HepG2 (cell line): ENCODE results near the gene OPRL1. TPM values are rescaled to one million over a fixed set of nuclear protein-coding genes. Genes with fewer than 3 reads are reported as not detected.
A peak's percentile ranks its signal among the peaks of the same experiment; 100 is the strongest.

Experiments
- CC2D1A ChIP-seq: sonication (generic); formaldehyde crosslinking; IDR thresholded peaks from 2 replicates; pipeline ENCODE4 v1.8.1; 2023; ENCODE audit warnings: mild to moderate bottlenecking, missing genetic modification reagents
- CENPX ChIP-seq: sonication (generic); formaldehyde crosslinking; IDR thresholded peaks from 2 replicates; pipeline ENCODE4 v1.9.0; 2021; ENCODE audit warnings: mild to moderate bottlenecking, missing genetic modification reagents, moderate library complexity
- HNF4A ChIP-seq: sonication (generic); formaldehyde crosslinking; IDR thresholded peaks from 2 replicates; pipeline ENCODE4 v1.4.0; 2020; ENCODE audit warnings: missing genetic modification reagents
- HNRNPL ChIP-seq: fragments of 200-400 bp; formaldehyde crosslinking; IDR thresholded peaks from 2 replicates; pipeline ENCODE4 v1.6.1; 2017; ENCODE audit warnings: mild to moderate bottlenecking, low read depth, low read length
- HOXA3 ChIP-seq: sonication (generic); formaldehyde crosslinking; IDR thresholded peaks from 2 replicates; pipeline ENCODE4 v1.5.0; 2020; ENCODE audit warnings: missing genetic modification reagents
- KDM2A ChIP-seq: sonication (generic); formaldehyde crosslinking; IDR thresholded peaks from 2 replicates; pipeline ENCODE4 v1.4.0; 2020; ENCODE audit warnings: low read depth, missing genetic modification reagents, borderline replicate concordance
- KLF11 ChIP-seq: IDR thresholded peaks from 2 replicates; pipeline ENCODE4 v1.6.1; 2016; ENCODE audit warnings: missing compliant biosample characterization
- MTF1 ChIP-seq: sonication (generic); formaldehyde crosslinking; IDR thresholded peaks from 2 replicates; pipeline ENCODE4 v1.5.0; 2020; ENCODE audit warnings: missing genetic modification reagents
- NR2C2 ChIP-seq: sonication (generic); formaldehyde crosslinking; IDR thresholded peaks from 2 replicates; pipeline ENCODE4 v1.4.0; 2020; ENCODE audit warnings: missing genetic modification reagents, mild to moderate bottlenecking, moderate library complexity, borderline replicate concordance
- PHF21A ChIP-seq: sonication (generic); formaldehyde crosslinking; IDR thresholded peaks from 2 replicates; pipeline ENCODE4 v1.5.0; 2020; ENCODE audit warnings: mild to moderate bottlenecking, missing genetic modification reagents
- PLRG1 ChIP-seq: fragments of 450-650 bp; conservative IDR thresholded peaks from 2 replicates; pipeline ENCODE4 v1.6.1; 2016
- POLR2G ChIP-seq: fragments of 200-400 bp; formaldehyde crosslinking; IDR thresholded peaks from 2 replicates; pipeline ENCODE4 v1.6.1; 2018; ENCODE audit warnings: mild to moderate bottlenecking, low read depth, low read length, moderate library complexity
- PPARG ChIP-seq: conservative IDR thresholded peaks from 2 replicates; pipeline ENCODE4 v1.6.1; 2016; ENCODE audit warnings: missing biosample characterization, missing genetic modification reagents
- RBM39 ChIP-seq: fragments of 200-400 bp; formaldehyde crosslinking; IDR thresholded peaks from one replicate; pipeline ENCODE4 v1.6.1; 2018; ENCODE audit warnings: antibody characterized with exemption, mild to moderate bottlenecking, low read depth, low read length; ENCODE audit not compliant: poor library complexity, severe bottlenecking
- REL ChIP-seq: sonication (generic); formaldehyde crosslinking; conservative IDR thresholded peaks from 2 replicates; pipeline ENCODE4 v1.8.0; 2022; ENCODE audit warnings: mild to moderate bottlenecking, missing genetic modification reagents, moderate library complexity
- SRSF1 ChIP-seq: fragments of 200-400 bp; formaldehyde crosslinking; optimal IDR thresholded peaks from 2 replicates; pipeline ENCODE3; 2017; ENCODE audit warnings: mild to moderate bottlenecking, low read depth, low read length, moderate library complexity
- ZC3H13 ChIP-seq: sonication (generic); formaldehyde crosslinking; IDR thresholded peaks from 2 replicates; pipeline ENCODE4 v1.8.1; 2023; ENCODE audit warnings: mild to moderate bottlenecking, missing genetic modification reagents, moderate library complexity
- ZFP36L1 ChIP-seq: sonication (generic); formaldehyde crosslinking; IDR thresholded peaks from 2 replicates; pipeline ENCODE4 v1.8.0; 2022; ENCODE audit warnings: mild to moderate bottlenecking, missing genetic modification reagents, moderate library complexity
- ZFP41 ChIP-seq: sonication (generic); formaldehyde crosslinking; IDR thresholded peaks from 2 replicates; pipeline ENCODE4 v1.4.0; 2020; ENCODE audit warnings: mild to moderate bottlenecking, missing genetic modification reagents, borderline replicate concordance
- ZNF101 ChIP-seq: sonication (generic); formaldehyde crosslinking; IDR thresholded peaks from 2 replicates; pipeline ENCODE4 v1.4.0; 2020; ENCODE audit warnings: mild to moderate bottlenecking, low read depth, missing genetic modification reagents, borderline replicate concordance
- ZNF230 ChIP-seq: sonication (generic); formaldehyde crosslinking; IDR thresholded peaks from 2 replicates; pipeline ENCODE4 v1.4.0; 2020; ENCODE audit warnings: mild to moderate bottlenecking, missing genetic modification reagents
- ZNF3 ChIP-seq: IDR thresholded peaks from 2 replicates; pipeline ENCODE4 v1.7.0; 2017; ENCODE audit warnings: inconsistent platforms
- ZNF335 ChIP-seq: sonication (generic); formaldehyde crosslinking; IDR thresholded peaks from 2 replicates; pipeline ENCODE4 v1.4.0; 2020; ENCODE audit warnings: missing genetic modification reagents
- ZNF383 ChIP-seq: sonication (generic); formaldehyde crosslinking; IDR thresholded peaks from 2 replicates; pipeline ENCODE4 v1.4.0; 2020; ENCODE audit warnings: missing genetic modification reagents, mild to moderate bottlenecking, borderline replicate concordance
- ZNF460 ChIP-seq: sonication (generic); formaldehyde crosslinking; IDR thresholded peaks from 2 replicates; pipeline ENCODE4 v1.5.1; 2020; ENCODE audit warnings: missing genetic modification reagents, mild to moderate bottlenecking, borderline replicate concordance
- ZNF660 ChIP-seq: sonication (generic); formaldehyde crosslinking; IDR thresholded peaks from 2 replicates; pipeline ENCODE4 v1.5.1; 2020; ENCODE audit warnings: mild to moderate bottlenecking, low read depth, missing genetic modification reagents, borderline replicate concordance
- ZNF709 ChIP-seq: sonication (generic); formaldehyde crosslinking; IDR thresholded peaks from 2 replicates; pipeline ENCODE4 v1.5.0; 2020; ENCODE audit warnings: mild to moderate bottlenecking, missing genetic modification reagents
- ZNF850 ChIP-seq: sonication (generic); formaldehyde crosslinking; conservative IDR thresholded peaks from 2 replicates; pipeline ENCODE4 v1.9.0; 2021; ENCODE audit warnings: mild to moderate bottlenecking, missing genetic modification reagents
- polyA plus RNA-seq, 8 experiments: library from polyadenylated mRNA; depleted of rRNA in 3 of 8; stranded (reverse) in 7 of 8; unstranded in 1 of 8; fragments of >200 nt; fragmentation: Illumina TruSeq in 4 of 8; extraction: Trizol in 4 of 8; gene quantifications; 2 replicates each; pipeline versions ENCODE4 v1.2.1 to v1.2.3, GENCODE V29; 2011 to 2016; ENCODE audit warnings: low read depth in 4 of 8, missing spikeins in 1 of 8, mixed read lengths in 1 of 8; ENCODE audit not compliant: insufficient read depth in 1 of 8
- total RNA-seq, 5 experiments: library from RNA; depleted of rRNA; stranded (reverse); fragments of >200 nt; fragmentation: Illumina TruSeq; extraction: Trizol; gene quantifications; 2 replicates each; pipeline ENCODE4 v1.2.3, GENCODE V29; 2016; ENCODE audit warnings: low read depth in 1 of 5
- TF ChIP-seq, protein P1 (sequence below): sonication (generic); formaldehyde crosslinking; IDR thresholded peaks from 2 replicates; pipeline ENCODE4 v1.5.1; 2020; ENCODE audit warnings: mild to moderate bottlenecking, moderate library complexity, missing genetic modification reagents
- TF ChIP-seq, protein P2 (sequence below): sonication (generic); formaldehyde crosslinking; IDR thresholded peaks from 2 replicates; pipeline ENCODE4 v1.4.0; 2020; ENCODE audit warnings: missing genetic modification reagents

OPRL1 gene
- total and polyA plus RNA-seq, 2 of the 13 experiments (the other 11 are each of a cell fraction or from before 2014, with no cell fraction given): 0.35 to 0.71 TPM

DNA sequence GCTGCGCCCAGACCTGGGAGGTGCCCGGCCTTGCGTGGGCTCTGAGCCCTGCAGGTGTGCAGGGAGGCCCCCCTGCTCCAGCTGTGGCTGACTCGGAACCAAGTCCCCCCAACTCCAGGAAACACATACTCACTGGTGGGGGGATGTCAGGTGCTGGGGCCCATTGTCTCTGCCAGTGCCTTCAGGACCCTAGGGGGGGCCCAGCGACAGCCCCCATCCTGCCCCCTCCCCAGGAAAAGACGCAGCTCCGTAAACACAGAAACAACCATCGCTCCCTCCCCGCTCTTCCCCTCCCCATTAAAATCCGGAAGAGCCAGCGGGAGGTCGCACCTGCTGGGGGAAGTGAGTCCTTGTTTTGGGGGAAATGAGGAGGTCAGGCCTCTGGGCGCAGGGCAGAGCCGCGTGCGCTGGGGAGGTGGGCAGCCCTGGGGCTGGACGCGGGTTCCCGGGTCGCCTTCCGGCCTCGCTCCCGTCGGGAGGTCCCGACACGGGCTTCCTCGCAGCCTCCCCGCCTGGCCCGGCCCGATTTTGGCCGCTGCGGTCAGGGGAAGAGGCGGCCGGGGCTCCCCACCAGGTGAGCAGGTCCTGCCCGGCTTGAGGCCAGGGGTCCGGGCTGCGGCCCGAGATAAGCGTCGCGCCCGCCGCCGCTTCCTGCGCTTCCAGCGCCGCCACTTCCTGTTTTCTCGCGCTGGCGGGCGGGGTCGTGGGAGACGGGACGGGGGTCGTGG lies 37.7 kb upstream of the OPRL1 start (continued):
- TF ChIP-seq REL (CRISPR knock-in tag) (no peak), ZNF101 (CRISPR knock-in tag) (0 out of 2 replicates have a peak, but pooled peaks have one; percentile 48), ZNF335 (CRISPR knock-in tag) (no peak), ZFP41 (CRISPR knock-in tag) (peak; percentile 85; the same call in 1 of the 2 replicates), ZC3H13 (CRISPR knock-in tag) (peak; percentile 71), HNF4A (CRISPR knock-in tag) (no peak), SRSF1 (peak; percentile 99), NR2C2 (CRISPR knock-in tag) (no peak; the same call in 1 of the 2 replicates), POLR2G (peak; percentile 88), PPARG (0 out of 2 replicates have a peak, but pooled peaks have one; percentile 32), CC2D1A (CRISPR knock-in tag) (0 out of 2 replicates have a peak, but pooled peaks have one; percentile 55), ZNF460 (CRISPR knock-in tag) (no peak), PLRG1 (no peak), KDM2A (peak; percentile 93), PHF21A (no peak), ZNF660 (CRISPR knock-in tag) (no peak), HOXA3 (CRISPR knock-in tag) (peak; percentile 58), ZNF709 (CRISPR knock-in tag) (peak; percentile 87; the same call in 1 of the 2 replicates), CENPX (CRISPR knock-in tag) (no peak), ZNF3 (CRISPR knock-in tag) (no peak), KLF11 (CRISPR knock-in tag) (no peak; the same call in 1 of the 2 replicates), ZNF383 (no peak), ZNF230 (peak; percentile 44; the same call in 1 of the 2 replicates), RBM39 (peak; percentile 18), HNRNPL (no peak; the same call in 1 of the 2 replicates), ZNF850 (CRISPR knock-in tag) (no peak), MTF1 (0 out of 2 replicates have a peak, but pooled peaks have one; percentile 27), ZFP36L1 (CRISPR knock-in tag) (0 out of 2 replicates have a peak, but pooled peaks have one; percentile 73)
- TF ChIP-seq, protein P1, sequence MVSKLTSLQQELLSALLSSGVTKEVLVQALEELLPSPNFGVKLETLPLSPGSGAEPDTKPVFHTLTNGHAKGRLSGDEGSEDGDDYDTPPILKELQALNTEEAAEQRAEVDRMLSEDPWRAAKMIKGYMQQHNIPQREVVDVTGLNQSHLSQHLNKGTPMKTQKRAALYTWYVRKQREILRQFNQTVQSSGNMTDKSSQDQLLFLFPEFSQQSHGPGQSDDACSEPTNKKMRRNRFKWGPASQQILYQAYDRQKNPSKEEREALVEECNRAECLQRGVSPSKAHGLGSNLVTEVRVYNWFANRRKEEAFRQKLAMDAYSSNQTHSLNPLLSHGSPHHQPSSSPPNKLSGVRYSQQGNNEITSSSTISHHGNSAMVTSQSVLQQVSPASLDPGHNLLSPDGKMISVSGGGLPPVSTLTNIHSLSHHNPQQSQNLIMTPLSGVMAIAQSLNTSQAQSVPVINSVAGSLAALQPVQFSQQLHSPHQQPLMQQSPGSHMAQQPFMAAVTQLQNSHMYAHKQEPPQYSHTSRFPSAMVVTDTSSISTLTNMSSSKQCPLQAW (CRISPR knock-in tag): peak; percentile 83
- TF ChIP-seq, protein P2, sequence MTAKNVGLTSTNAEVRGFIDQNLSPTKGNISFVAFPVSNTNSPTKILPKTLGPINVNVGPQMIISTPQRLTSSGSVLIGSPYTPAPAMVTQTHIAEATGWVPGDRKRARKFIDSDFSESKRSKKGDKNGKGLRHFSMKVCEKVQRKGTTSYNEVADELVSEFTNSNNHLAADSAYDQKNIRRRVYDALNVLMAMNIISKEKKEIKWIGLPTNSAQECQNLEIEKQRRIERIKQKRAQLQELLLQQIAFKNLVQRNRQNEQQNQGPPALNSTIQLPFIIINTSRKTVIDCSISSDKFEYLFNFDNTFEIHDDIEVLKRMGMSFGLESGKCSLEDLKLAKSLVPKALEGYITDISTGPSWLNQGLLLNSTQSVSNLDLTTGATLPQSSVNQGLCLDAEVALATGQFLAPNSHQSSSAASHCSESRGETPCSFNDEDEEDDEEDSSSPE (CRISPR knock-in tag): peak; percentile 49
